Stimulated activated CD8-positive, alpha-beta memory T cell treated with anti-CD3 and anti-CD28 coated beads, Interleukin-12 subunit alpha, Interleukin-12 subunit beta, amount 100 ng/mL, for 24 hours (primary cell): ENCODE data around the gene PCDH1.

Experiments used
- DNase-seq: peaks from one replicate; pipeline ENCODE4 v3.0.0-alpha.2; 2020; ENCODE audit errors: extremely low read depth

PCDH1 gene

DNA sequence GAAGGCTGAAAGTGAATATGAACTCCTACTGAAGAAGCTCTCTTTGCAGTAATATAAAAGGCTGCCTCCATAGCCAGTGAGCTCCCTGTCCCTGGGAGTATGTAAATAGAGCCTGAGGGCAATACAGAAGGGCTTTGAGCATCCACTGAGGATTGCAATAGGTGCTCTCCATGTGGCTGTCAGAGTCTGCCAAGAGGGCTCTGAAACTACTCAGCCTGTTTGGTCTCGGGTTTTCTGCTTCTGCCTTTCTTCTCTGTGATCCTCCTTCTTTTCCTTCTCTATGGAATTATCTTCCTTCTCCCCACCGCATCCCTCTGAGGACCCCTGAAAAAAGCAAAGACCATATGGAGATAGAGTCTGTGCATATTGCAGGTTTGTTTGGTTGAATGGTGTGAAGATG lies 69.4 kb downstream of the PCDH1 start:
- DNase-seq, result no peak

DNA sequence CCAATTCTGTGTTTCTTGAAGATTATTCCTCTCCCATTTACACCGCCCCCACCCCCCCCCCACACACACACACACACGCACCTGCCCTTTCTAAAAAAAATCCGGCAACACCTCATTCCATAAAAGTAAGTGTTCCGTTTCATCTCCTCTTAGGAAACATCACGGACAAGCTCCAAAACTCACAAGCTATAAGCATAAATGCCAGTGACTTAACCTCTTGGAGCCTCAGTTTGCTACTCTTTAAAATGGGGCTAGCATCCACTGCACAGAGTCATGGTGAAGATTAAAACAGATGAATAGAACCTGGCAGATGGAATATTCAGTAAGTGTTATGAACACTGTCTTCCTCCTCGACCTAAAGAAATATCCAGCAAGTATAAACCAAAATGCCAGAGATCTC lies 70.5 kb downstream of the PCDH1 start:
- DNase-seq, result no peak

DNA sequence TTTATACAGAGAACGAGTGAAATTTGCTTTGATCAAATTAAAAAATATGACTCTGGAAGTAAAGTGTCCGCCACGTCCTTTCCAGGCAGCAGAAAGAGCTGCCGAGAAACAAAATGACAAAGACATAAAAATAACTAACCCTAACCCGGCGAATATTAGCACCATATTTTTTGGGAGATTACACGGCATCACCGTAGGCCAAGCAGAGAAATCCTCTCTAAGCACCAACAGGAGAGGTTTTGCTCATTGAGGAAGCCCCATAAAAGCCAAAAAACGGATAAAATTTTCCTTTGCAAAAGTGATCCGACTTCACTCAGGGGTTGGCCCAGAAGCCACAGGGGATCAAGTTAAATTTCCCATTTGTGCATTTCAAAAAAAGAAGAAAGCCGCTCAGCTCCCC lies 70.9 kb downstream of the PCDH1 start:
- no peak for DNase-seq

DNA sequence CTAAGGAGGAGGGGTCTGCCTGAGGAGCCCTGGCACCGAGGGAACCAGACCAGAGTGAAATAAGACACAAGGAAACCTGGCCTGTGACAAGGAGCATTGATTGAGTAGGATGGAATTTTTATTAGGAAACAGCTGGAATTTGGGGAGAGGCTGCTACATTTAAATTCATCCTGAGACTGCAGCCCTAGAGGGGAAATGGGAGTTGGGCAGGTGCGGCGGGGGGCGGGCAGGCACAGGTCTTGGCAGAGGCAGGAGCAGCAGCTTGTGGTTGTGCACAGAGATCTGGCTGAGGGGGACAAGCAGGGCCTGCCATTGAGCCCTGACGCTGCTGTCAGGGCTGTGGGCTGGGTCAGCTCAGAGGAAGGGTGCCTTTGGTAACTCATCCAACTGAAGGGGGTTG lies 71.6 kb downstream of the PCDH1 start:
- DNase-seq, result no peak

DNA sequence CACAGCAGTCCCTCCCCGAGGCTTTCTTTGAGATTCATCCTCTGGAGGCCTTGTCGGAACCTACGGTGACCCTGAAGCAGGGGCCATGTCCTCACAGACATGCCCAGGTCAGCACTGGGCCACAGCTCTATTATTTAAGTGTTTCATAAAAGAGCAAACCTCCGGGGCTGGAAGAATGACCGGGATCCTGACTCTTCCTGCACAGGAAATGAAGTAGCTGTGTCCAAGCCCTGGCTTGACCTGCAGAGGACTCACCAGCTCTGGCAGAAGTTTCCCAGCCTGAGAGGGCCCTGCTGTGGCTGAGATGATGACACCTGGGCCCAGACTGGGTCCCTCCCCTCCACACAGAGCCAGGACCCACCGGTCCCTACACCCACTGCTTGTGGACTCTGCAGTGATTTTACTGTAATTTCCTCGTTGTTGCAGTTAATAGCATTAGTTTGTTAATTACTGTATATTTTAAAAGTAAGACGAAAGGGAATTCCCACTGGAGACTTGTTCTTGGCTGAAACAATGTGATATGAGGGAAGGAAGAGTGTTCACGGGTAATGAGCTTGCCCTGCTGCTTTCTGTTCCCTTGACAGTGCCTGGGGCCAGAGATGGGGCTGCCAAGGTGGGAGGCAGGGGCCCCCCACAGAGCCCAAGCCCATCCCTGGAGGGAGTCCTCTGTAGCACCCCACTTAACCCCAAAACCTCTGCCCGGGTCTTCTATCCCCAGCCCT lies 72.2 kb downstream of the PCDH1 start:
- no peak for DNase-seq

DNA sequence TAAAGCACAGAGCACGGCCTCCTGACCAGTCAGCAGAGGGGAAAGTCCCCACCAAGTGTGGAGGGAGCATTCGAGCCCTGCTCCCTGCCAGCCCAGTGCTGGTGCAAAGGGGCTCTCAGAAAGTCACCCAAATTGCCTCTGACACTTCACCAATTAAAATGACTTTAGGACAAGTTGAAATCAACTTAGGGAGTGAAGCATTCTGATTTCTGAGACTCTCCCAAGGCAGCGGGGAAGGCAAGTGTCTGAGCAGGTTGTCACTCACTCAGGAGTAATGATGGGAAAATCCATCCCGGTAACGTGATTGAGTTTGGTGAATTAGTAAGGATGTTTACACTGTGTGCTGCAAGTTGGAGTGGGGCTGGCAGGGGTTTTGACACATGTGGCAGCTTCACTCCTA lies 73.7 kb downstream of the PCDH1 start:
- no peak for DNase-seq
